IMR-90 (cell line): ENCODE measurements around the gene FTO. TPM values are rescaled to one million over a fixed set of nuclear protein-coding genes. Genes with fewer than 3 reads are reported as not detected.

Source experiments
- ATAC-seq: fragments of 200-7000 bp; cut with Tn5 transposase; 2 replicates; pipeline ENCODE4 v1.9.1; 2020; ENCODE audit warnings: low read depth, mild to moderate bottlenecking, moderate library complexity
- BruUV-seq: library from RNA; stranded (reverse); fragments of 400-500 nt; replicated peaks from 2 replicates; lab custom pipeline; 2021; lab: Mats Ljungman, UMichigan
- CTCF ChIA-PET: fragments of 300-600 bp; formaldehyde crosslinking; extraction: SDS; loops from one replicate; lab custom pipeline; 2021; ENCODE audit warnings: antibody characterized with exemption; lab: Yijun Ruan, JAX
- POLR2A ChIA-PET: fragments of 300-600 bp; sonication (Branson Sonifier 250); formaldehyde crosslinking; loops from one replicate; lab custom pipeline; 2022; ENCODE audit warnings: antibody characterized with exemption; ENCODE audit not compliant: unreplicated experiment; lab: Charles Lee
- DNase-seq: peaks from one replicate; pipeline ENCODE4 v3.0.0; 2013
- H2AFZ ChIP-seq: replicated peaks from 2 replicates; pipeline ENCODE3; 2013; ENCODE audit warnings: low read length, mild to moderate bottlenecking; ENCODE audit not compliant: poor library complexity
- H2AK5ac ChIP-seq: 2 replicates; pipeline ENCODE4 v1.6.1; 2013; ENCODE audit warnings: low read depth, low read length, inconsistent platforms
- H2AK9ac ChIP-seq: replicated peaks from 2 replicates; pipeline ENCODE3; 2013; ENCODE audit warnings: mild to moderate bottlenecking, low read depth, low read length, moderate library complexity; ENCODE audit not compliant: poor library complexity
- H2BK120ac ChIP-seq: 2 replicates; pipeline ENCODE4 v1.6.1; 2013; ENCODE audit warnings: low read depth, low read length, inconsistent platforms
- H2BK15ac ChIP-seq: 3 replicates; pipeline ENCODE4 v1.6.1; 2013; ENCODE audit warnings: low read depth, low read length, inconsistent platforms
- H2BK20ac ChIP-seq: 2 replicates; pipeline ENCODE4 v1.6.1; 2013; ENCODE audit warnings: low read depth, mild to moderate bottlenecking, inconsistent platforms, low read length, moderate library complexity
- H2BK5ac ChIP-seq: 2 replicates; pipeline ENCODE4 v1.6.1; 2013; ENCODE audit warnings: mild to moderate bottlenecking, low read depth, low read length, inconsistent platforms; ENCODE audit not compliant: poor library complexity, severe bottlenecking
- H3K14ac ChIP-seq: replicated peaks from 2 replicates; pipeline ENCODE4 v1.6.1; 2013; ENCODE audit warnings: low read depth, low read length, inconsistent platforms
- H3K18ac ChIP-seq: 2 replicates; pipeline ENCODE4 v1.6.1; 2013; ENCODE audit warnings: low read depth, low read length, control low read depth
- H3K23ac ChIP-seq: 2 replicates; pipeline ENCODE4 v1.6.1; 2013; ENCODE audit warnings: low read depth, low read length, inconsistent platforms
- H3K27ac ChIP-seq: 2 replicates; pipeline ENCODE4 v1.5.1; 2013; ENCODE audit warnings: mild to moderate bottlenecking, control low read depth, low read length; ENCODE audit not compliant: insufficient read depth
- H3K27me3 ChIP-seq: 2 replicates; pipeline ENCODE4 v1.6.1; 2013; ENCODE audit warnings: low read length; ENCODE audit not compliant: control insufficient read depth, insufficient read depth
- H3K36me3 ChIP-seq: 2 replicates; pipeline ENCODE4 v1.6.1; 2013; ENCODE audit warnings: low read length, mixed read lengths; ENCODE audit not compliant: control insufficient read depth, insufficient read depth
- H3K4ac ChIP-seq: 2 replicates; pipeline ENCODE4 v1.6.1; 2013; ENCODE audit warnings: low read depth, low read length, inconsistent platforms
- H3K4me1 ChIP-seq: 2 replicates; pipeline ENCODE4 v1.6.1; 2013; ENCODE audit warnings: low read length, mixed read lengths; ENCODE audit not compliant: control insufficient read depth, insufficient read depth
- H3K4me2 ChIP-seq: 2 replicates; pipeline ENCODE4 v1.6.1; 2013; ENCODE audit warnings: low read depth, mild to moderate bottlenecking, control low read depth, low read length, moderate library complexity
- H3K4me3 ChIP-seq: 2 replicates; pipeline ENCODE4 v1.5.1; 2013; ENCODE audit warnings: low read depth, mild to moderate bottlenecking, control low read depth, low read length, moderate library complexity; ENCODE audit not compliant: insufficient read depth
- H3K56ac ChIP-seq: 2 replicates; pipeline ENCODE4 v1.6.1; 2013; ENCODE audit warnings: low read length, inconsistent platforms; ENCODE audit not compliant: insufficient read depth; ENCODE audit errors: extremely low read depth
- H3K79me1 ChIP-seq, 2 experiments: 2 replicates each; pipeline ENCODE4 v1.6.1; 2013; ENCODE audit warnings: low read length in 2 of 2, inconsistent platforms in 1 of 2, low read depth in 1 of 2
- H3K9ac ChIP-seq: 2 replicates; pipeline ENCODE4 v1.6.1; 2013; ENCODE audit warnings: low read depth, low read length, control low read depth
- H3K9me1 ChIP-seq: 2 replicates; pipeline ENCODE4 v1.6.1; 2013; ENCODE audit warnings: low read length, inconsistent platforms; ENCODE audit not compliant: insufficient read depth
- H3K9me3 ChIP-seq: 2 replicates; pipeline ENCODE4 v1.6.1; 2013; ENCODE audit warnings: low read length; ENCODE audit not compliant: control insufficient read depth, insufficient read depth
- H4K20me1 ChIP-seq: 2 replicates; pipeline ENCODE4 v1.6.1; 2013; ENCODE audit warnings: low read length, inconsistent platforms; ENCODE audit not compliant: insufficient read depth
- H4K5ac ChIP-seq: 2 replicates; pipeline ENCODE4 v1.6.1; 2013; ENCODE audit warnings: mild to moderate bottlenecking, low read depth, low read length, control low read depth
- H4K8ac ChIP-seq, 2 experiments: 2 replicates each; pipeline ENCODE4 v1.6.1; 2013; ENCODE audit warnings: low read depth in 2 of 2, low read length in 2 of 2, control low read depth in 1 of 2, inconsistent platforms in 1 of 2
- H4K91ac ChIP-seq: 2 replicates; pipeline ENCODE4 v1.6.1; 2013; ENCODE audit warnings: low read depth, low read length, inconsistent platforms; ENCODE audit not compliant: insufficient read depth
- CEBPB ChIP-seq: IDR thresholded peaks from 2 replicates; pipeline ENCODE4 v1.6.1; 2012; ENCODE audit warnings: low read depth, low read length, improper control_type of control experiment
- CHD1 ChIP-seq: IDR thresholded peaks from 2 replicates; pipeline ENCODE4 v1.6.1; 2012; ENCODE audit warnings: low read depth, low read length, improper control_type of control experiment
- MAZ ChIP-seq: IDR thresholded peaks from 2 replicates; pipeline ENCODE4 v1.6.1; 2012; ENCODE audit warnings: low read depth, mild to moderate bottlenecking, low read length, improper control_type of control experiment, moderate library complexity, borderline replicate concordance
- MXI1 ChIP-seq: IDR thresholded peaks from 2 replicates; pipeline ENCODE4 v1.6.1; 2012; ENCODE audit warnings: low read depth, mild to moderate bottlenecking, low read length, moderate library complexity, borderline replicate concordance
- RAD21 ChIP-seq: IDR thresholded peaks from 2 replicates; pipeline ENCODE4 v1.6.1; 2012; ENCODE audit warnings: low read length, improper control_type of control experiment
- RFX5 ChIP-seq: IDR thresholded peaks from 2 replicates; pipeline ENCODE4 v1.8.0; 2012; ENCODE audit warnings: low read depth, mild to moderate bottlenecking, low read length, moderate library complexity
- USF2 ChIP-seq: fragments of 150-350 bp; IDR thresholded peaks from 2 replicates; pipeline ENCODE4 v1.6.1; 2017; ENCODE audit warnings: mild to moderate bottlenecking, antibody characterized with exemption, low read length, low read depth
- dilution Hi-C: fragments of 300-500 bp; cut with HindIII; formaldehyde crosslinking; loops from one replicate; pipeline ENCODE4 v1.14.3; 2018; ENCODE audit warnings: low sequenced_read_pairs; ENCODE audit not compliant: unreplicated experiment
- in situ Hi-C: fragments of 300-500 bp; cut with MboI; formaldehyde crosslinking; loops from 3 replicates; pipeline ENCODE4 v1.14.3; 2019; ENCODE audit warnings: low sequenced_read_pairs, inconsistent platforms, mixed read lengths
- intact Hi-C: fragments of 100-400 bp; cut with micrococcal nuclease; formaldehyde crosslinking; loops from 2 replicates; pipeline ENCODE4 v1.10.0; 2022
- polyA plus RNA-seq, 3 experiments: library from polyadenylated mRNA; depleted of rRNA; stranded (reverse); fragments of >200 nt; gene quantifications; 2 replicates each; pipeline ENCODE4 v1.2.3, GENCODE V29; 2012; ENCODE audit warnings: low replicate concordance in 1 of 3
- total RNA-seq: library from RNA; depleted of rRNA; stranded (reverse); fragments of >200 nt; gene quantifications from 2 replicates; pipeline ENCODE4 v1.2.3, GENCODE V29; 2012

FTO gene
- total and polyA plus RNA-seq, 2 of the 4 experiments (the other 2 are of a cell fraction) = 70.3 to 132 TPM

GRCh38 chr16:53964145-53964790, 260.3 kb downstream of the FTO start:
- H3K4ac ChIP-seq = no peak overlapping the region
- DNase-seq = no peak
- no peak overlapping the region for H2BK15ac ChIP-seq
- H3K4me2 ChIP-seq = no peak overlapping the region
- no peak overlapping the region for H3K9ac ChIP-seq
- POLR2A ChIA-PET = no interaction called here
- H3K23ac ChIP-seq = no peak overlapping the region
- H3K4me3 ChIP-seq = no peak overlapping the region
- ATAC-seq = no peak
- H2AFZ ChIP-seq = no peak overlapping the region
- no peaks in the 10 kb centered on the region for H4K20me1 ChIP-seq
- no peaks in the 10 kb centered on the region; the same call in none of the 2 replicates for H3K9me1 ChIP-seq
- intact Hi-C loops (no loop called here), dilution Hi-C loops (no loop called here), in situ Hi-C loops (no loop called here)
- no peak overlapping the region for H3K18ac ChIP-seq
- no peak overlapping the region for H2BK5ac ChIP-seq
- no peaks in the 10 kb centered on the region for H3K36me3 ChIP-seq
- no peak overlapping the region for H3K56ac ChIP-seq
- H4K5ac ChIP-seq = no peak overlapping the region
- no TSS peak for BruUV-seq
- no peak overlapping the region for H2AK9ac ChIP-seq
- H2AK5ac ChIP-seq = no peak overlapping the region
- no peaks in the 10 kb centered on the region for H3K9me3 ChIP-seq
- TF ChIP-seq CEBPB (no peak), CHD1 (no peak), RAD21 (no peak), MAZ (no peak), RFX5 (no peak), MXI1 (no peak), USF2 (no peak)
- no peak overlapping the region for H2BK20ac ChIP-seq
- no peak overlapping the region for H4K91ac ChIP-seq
- no peak overlapping the region for H3K27ac ChIP-seq
- H2BK120ac ChIP-seq = no peak overlapping the region
- no peak overlapping the region for H4K8ac ChIP-seq
- H3K4me1 ChIP-seq = peaks cover 4% of the 10 kb centered on the region; the same call in 1 of the 2 replicates
- CTCF ChIA-PET = no interaction called here
- no peaks in the 10 kb centered on the region for H3K27me3 ChIP-seq
- H3K79me1 ChIP-seq = peaks cover 0 to 4% of the 10 kb centered on the region in 2 experiments; a peak in 1 of 4 replicates
- H3K14ac ChIP-seq = no peak overlapping the region
